ENCODE data around the gene CD22.
"Not testable (repeated sequence)": the region's sequence is repeated elsewhere in the genome, so short reads cannot be mapped to it uniquely, and the experiment has no call there.

Gene CD22

GRCh38 chr19:35358834-35359233 is 29.8 kb downstream of the CD22 start:
- not testable (repeated sequence) for DNase-seq (ENCODE audit: low read depth in 3 of 3)

- not testable (repeated sequence) for DNase-seq (ENCODE audit: low read depth in 3 of 3)
Observed at GRCh38 chr19:35359395-35359794, 30.4 kb downstream of the CD22 start.

GRCh38 chr19:35360081-35360480 is 31.1 kb downstream of the CD22 start:
- DNase-seq (ENCODE audit: low read depth in 3 of 3) = not testable (repeated sequence)

GRCh38 chr19:35360880-35361420 is 32.0 kb downstream of the CD22 start:
- DNase-seq (ENCODE audit: low read depth in 3 of 3) = no peak

- no peak for DNase-seq (ENCODE audit: low read depth in 3 of 3)
Observed at GRCh38 chr19:35362261-35363000, 33.4 kb downstream of the CD22 start.

GRCh38 chr19:35363001-35363590 is 34.1 kb downstream of the CD22 start:
- DNase-seq (ENCODE audit: low read depth in 3 of 3) = no peak

- DNase-seq (ENCODE audit: low read depth in 3 of 3) = no peak
Observed at GRCh38 chr19:35363711-35364425, 34.9 kb downstream of the CD22 start.

- DNase-seq (ENCODE audit: low read depth in 3 of 3) = no peak
Observed at GRCh38 chr19:35365303-35365702, 36.3 kb downstream of the CD22 start.

GRCh38 chr19:35368378-35368777 is 39.4 kb downstream of the CD22 start:
- DNase-seq (ENCODE audit: low read depth in 3 of 3) = no peak

GRCh38 chr19:35369522-35369921 is 40.5 kb downstream of the CD22 start:
- DNase-seq (ENCODE audit: low read depth in 3 of 3) = no peak

GRCh38 chr19:35370722-35371121 is 41.7 kb downstream of the CD22 start, which contains the start of gene GPR42:
Gene GPR42, plus strand, starts transcription at chr19:35371068. Its CDS starts 292 bp downstream, at chr19:35371360.
- DNase-seq (ENCODE audit: low read depth in 3 of 3) = no peak

GRCh38 chr19:35373492-35373891 is 44.5 kb downstream of the CD22 start:
- DNase-seq (ENCODE audit: low read depth in 3 of 3) = no peak

GRCh38 chr19:35374031-35374430 is 45.0 kb downstream of the CD22 start:
- not testable (repeated sequence) for DNase-seq (ENCODE audit: low read depth in 3 of 3)

GRCh38 chr19:35375505-35376307 is 46.7 kb downstream of the CD22 start:
- DNase-seq (ENCODE audit: low read depth in 3 of 3) = no peak

- no peak for DNase-seq (ENCODE audit: low read depth in 3 of 3)
Observed at GRCh38 chr19:35377656-35378055, 48.7 kb downstream of the CD22 start.

- DNase-seq (ENCODE audit: low read depth in 3 of 3) = no peak
Observed at GRCh38 chr19:35378356-35378755, 49.4 kb downstream of the CD22 start.

- DNase-seq (ENCODE audit: low read depth in 3 of 3) = not testable (repeated sequence)
Observed at GRCh38 chr19:35379545-35379944, 50.6 kb downstream of the CD22 start.

GRCh38 chr19:35379992-35380391 is 51.0 kb downstream of the CD22 start:
- DNase-seq (ENCODE audit: low read depth in 3 of 3) = no peak

- DNase-seq (ENCODE audit: low read depth in 3 of 3) = no peak
Observed at GRCh38 chr19:35380450-35381124, 51.6 kb downstream of the CD22 start.

- no peak for DNase-seq (ENCODE audit: low read depth in 3 of 3)
Observed at GRCh38 chr19:35381318-35381717, 52.3 kb downstream of the CD22 start.

GRCh38 chr19:35381926-35382325 is 52.9 kb downstream of the CD22 start:
- no peak for DNase-seq (ENCODE audit: low read depth in 3 of 3)
